Thyroid gland (tissue), 4 donors: Measurements from ENCODE around the gene PRKAB1.

ENCODE experiments used
- CTCF ChIP-seq, 6 experiments: fragments of 200-600 bp in 3 of 6; fragments of 450-650 bp in 3 of 6; sonication (generic) in 3 of 6; IDR thresholded peaks; one replicate each; pipeline ENCODE4 v1.5.1; 2016 to 2019; ENCODE audit warnings: antibody characterized with exemption in 6 of 6, mild to moderate bottlenecking in 2 of 6, inconsistent platforms in 1 of 6, moderate library complexity in 1 of 6
- POLR2A ChIP-seq, 2 donors: fragments of 450-650 bp; IDR thresholded peaks; one replicate each; pipeline ENCODE4 v1.6.1; 2017; ENCODE audit warnings: antibody characterized with exemption in 2 of 2, mild to moderate bottlenecking in 2 of 2, moderate library complexity in 1 of 2

DNA sequence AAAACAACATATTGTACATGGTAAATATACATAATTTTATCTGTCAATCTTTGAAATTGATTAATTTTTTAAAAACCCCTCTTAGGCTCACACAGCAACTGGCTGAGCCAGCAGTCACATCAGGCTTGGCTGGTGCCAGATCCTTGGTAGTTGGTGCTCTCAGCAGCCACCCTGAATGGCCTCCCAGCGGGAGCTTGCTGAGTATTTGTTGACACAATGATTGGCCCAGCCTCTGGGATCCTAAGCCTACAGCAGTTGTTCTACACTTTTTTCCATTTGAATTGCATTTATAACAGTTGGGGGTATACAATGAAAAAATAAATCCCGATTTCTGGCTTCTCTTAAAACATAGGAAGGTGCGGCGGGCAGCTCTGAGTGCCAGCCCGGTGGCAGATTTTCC lies 11.1 kb downstream of the PRKAB1 start:
- TF ChIP-seq CTCF (IDR thresholded peaks at IDR 0.05) = no peak
- no peak for TF ChIP-seq POLR2A (IDR thresholded peaks at IDR 0.05)
